HT1080 (cell line): ENCODE data around the gene CCDC175. TPM values are rescaled to one million over a fixed set of nuclear protein-coding genes. Genes with fewer than 3 reads are reported as not detected.
A peak's percentile ranks its signal among the peaks of the same experiment; 100 is the strongest.

ENCODE experiments used
- DNase-seq: peaks from one replicate; pipeline ENCODE4 v3.0.0-alpha.2; 2015; ENCODE audit warnings: low read depth
- total RNA-seq: library from RNA; depleted of rRNA; stranded (reverse); fragments of >200 nt; shearing (Covaris generic); gene quantifications from 2 replicates; pipeline ENCODE4 v1.2.3, GENCODE V29; 2014

Gene CCDC175
- total RNA-seq, 1 experiment from 2014 or later: not detected

DNA sequence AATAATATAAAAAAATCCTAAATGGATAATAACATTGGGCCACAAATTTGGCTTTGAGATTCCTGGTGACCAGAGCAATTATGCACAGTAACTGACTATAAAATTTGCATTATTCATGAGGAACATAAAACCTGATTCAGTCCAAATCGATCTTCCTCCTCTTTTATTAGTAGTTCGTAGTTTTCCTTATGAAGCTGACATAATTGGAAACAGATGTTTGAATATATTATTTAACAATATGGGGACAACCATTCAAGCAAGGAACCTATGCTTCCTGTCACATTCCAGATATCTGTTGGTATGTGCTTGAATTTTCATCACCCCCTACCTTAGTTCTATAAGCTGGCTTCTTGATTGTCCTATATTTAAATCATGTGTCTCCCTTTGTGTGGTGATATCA, 34.9 kb downstream of the CCDC175 start:
- DNase-seq: no peak

DNA sequence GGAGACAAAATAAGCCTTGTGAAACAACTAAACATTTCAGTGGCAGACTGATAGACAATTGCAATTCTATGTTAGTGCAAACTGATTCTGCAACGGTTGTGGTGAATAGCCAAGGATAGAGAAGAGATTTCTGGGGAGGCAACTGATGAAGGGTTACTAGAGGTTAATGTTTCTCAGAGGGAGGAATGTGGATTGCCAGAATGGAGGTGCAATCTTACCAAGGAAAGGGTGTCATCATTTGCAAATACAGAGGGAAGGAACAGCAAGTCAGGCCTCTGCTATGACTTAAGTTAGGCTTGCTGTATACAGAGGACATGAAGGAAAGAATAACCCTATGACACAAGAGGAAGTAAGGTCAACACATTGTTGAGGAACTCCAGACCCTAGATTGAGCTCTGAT, 35.8 kb downstream of the CCDC175 start:
- DNase-seq: no peak

DNA sequence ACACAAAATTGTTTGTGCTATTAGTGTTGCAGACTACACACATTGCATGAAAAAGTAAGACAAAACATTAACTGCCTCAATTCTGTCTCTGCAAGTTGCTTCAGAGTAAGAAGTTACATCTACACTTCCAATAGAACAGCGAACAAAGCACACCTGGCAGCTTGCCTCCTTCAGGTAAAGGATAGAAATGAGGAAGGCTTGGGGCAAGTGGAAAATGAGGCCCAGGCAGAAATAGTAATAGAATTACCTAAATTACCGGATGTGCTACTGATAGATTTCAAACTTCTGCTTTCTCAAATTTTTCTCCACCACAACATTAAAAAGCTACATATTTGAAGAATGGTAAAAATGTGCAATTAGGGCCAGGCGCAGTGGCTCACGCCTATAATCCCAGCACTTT, 37.7 kb downstream of the CCDC175 start:
- no peak for DNase-seq

DNA sequence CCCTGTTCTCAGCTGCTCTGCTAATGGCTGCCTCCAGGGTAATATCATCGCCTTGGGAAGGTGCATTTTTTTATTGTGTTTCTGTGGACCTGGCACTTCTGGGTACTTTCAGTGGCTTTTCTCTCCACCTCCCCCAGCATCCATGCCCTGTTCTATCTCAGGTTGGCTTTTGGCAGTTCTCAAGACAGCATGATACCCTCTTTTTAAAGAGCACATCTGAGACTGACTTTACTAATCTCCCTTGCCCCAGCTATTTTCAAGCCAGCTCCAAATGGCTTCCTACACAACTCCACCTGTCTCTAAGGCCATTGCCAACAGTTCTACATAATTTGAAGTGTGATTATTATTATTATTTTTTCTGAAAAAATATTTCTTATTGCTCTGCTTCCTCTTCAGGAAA, 39.1 kb downstream of the CCDC175 start:
- no peak for DNase-seq

DNA sequence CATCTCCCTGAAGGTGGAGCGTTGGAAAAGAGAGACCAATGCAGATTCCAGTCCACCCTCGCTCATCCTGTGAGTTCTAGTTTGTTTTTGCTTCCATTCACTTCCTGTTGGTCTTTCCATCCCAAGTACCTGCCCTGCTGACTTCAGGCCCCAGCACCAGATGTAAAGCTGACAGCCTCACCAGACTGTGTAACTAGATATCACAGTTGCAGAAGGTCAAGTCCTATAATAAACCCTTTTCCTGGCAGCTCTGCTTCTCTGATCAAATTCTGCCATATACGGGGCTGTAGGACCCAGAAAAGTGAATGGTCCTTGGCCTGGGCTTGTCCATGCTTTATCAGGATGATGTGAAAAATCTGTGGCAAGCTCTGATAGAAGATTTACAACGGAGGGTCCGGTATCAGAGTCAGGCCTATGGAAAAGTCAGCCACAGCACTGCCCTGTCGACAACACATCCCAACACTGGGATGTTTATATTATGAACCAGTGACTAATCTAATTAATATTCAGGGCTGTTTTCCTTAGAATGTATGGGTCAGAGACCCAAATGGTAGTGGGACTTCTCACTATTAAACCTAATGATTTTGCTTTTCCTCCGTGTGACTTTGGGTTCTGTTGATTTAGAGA, 42.1 kb downstream of the CCDC175 start:
- no peak for DNase-seq

DNA sequence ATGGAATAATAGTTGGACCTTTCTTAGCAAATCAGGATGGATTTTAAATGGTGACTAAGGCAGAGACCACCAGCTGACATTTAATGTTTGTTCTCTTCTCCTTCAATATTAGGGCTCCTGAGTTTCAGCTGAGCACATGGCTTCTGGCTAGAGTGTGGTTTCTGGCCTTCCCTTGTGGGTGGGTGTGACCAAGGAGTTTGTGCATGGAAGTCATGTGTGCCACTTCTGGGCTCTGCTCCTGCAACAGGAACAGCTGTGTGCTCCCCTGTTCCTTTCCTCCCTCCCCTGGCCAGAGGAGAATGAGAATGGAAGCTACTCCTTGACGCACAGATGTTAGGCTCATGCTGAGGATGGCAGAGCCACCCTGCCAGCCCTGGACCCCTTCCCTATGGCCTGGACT, 44.2 kb downstream of the CCDC175 start:
- DNase-seq: no peak

DNA sequence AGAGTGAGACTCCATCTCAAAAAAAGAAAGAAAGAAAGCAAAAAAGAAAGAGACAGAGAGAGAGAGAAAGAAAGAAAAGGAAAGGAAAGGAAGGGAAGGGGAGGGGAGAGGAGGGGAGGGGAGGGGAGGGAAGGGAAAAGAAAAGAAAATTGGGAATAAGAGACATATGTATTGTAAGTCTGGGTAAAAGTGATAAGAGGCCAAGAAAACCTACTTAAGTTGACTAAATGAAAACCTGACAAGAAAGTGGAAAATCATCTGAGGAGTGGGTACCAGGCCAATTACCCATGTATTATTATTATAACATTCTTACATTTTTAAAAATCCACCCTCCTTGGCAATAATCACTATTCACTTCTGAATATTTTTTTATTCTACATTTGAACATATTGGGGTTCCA, 46.3 kb downstream of the CCDC175 start:
- DNase-seq: no peak

DNA sequence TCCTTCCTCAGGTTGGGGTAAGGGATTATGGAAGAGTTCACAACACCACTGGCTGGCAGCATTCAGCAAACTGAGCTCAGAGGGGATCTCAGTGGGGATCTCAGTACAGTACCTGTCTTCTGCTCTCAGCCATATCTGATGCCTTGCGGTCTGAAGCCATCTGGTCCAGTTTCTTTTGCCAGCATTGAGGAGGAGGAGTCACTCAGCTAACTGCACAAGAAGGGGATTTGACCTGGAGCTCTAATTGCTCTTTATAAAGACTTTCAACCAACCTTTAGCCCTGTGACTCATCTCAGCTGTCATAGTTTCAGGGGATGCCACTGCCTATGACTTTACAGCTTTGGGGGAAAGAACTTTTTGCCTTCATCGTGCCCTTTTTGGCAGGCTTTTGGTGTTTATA, 47.4 kb downstream of the CCDC175 start:
- peak; percentile 20 for DNase-seq

DNA sequence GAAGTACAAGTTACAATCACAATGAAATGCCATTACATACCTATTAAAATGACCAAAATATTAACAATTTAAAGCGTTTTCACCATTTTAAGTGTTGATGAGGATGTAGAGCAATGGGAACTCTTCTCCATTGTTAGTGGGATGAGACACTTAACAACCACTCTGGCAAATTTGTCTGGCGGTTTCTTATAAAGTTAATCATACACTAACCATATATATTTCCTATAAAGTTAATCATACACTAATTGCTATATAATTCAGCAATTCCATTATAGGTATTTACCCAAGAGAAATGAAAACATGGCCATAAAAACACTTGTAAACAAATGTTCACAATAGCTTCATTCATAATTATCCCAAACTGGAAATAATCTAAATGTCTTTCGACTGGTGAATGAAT, 56.4 kb downstream of the CCDC175 start:
- DNase-seq: no peak

DNA sequence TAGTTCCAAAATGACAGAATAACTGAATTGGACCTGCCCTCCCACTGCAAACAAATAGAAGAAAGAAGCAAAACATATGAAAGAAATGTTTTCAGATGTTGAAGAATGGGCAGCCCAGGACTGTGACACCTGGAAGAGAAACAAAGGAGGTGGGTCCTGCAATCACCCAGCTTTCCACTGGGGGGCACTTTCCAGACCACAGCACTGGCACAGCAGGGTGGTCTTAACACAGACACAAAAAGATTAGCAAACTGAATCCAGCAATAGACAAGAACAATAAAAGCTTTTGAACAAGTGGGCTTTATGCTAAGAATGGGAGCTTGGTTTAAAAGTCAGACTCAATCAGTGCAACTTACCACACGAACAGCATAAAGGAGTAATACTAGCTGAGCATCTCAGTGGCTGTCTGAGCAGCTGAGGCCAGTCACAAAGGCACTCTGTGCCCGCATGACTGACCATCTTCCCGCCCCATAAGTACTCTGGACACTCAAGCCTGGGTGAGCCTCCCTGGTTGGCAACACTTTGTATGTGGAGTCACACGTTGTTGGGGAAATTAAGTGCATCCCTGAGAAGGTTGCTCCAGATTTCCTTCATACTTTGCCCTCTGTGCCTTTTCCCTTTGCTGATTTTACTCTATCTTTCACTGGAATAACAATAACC, 64.6 kb downstream of the CCDC175 start:
- DNase-seq: no peak

DNA sequence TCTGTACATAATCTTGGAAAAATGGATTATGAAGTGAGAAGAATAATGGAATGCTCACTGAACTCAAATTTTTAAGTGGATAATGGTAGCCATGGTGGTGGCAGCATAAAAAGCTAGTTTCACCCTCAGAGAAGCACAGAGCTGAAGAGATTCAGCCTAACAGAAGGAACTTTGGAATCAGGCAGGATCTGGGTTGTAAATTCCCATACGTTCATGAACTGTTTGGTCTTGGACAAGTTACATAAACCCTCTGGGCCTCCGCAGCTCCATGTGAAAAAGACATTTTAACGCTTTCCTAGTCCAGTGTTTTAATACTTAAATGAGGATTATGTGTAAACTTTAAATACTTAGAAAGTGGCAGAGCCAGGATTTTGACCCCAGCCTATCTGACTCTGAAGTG, 65.6 kb downstream of the CCDC175 start:
- no peak for DNase-seq

DNA sequence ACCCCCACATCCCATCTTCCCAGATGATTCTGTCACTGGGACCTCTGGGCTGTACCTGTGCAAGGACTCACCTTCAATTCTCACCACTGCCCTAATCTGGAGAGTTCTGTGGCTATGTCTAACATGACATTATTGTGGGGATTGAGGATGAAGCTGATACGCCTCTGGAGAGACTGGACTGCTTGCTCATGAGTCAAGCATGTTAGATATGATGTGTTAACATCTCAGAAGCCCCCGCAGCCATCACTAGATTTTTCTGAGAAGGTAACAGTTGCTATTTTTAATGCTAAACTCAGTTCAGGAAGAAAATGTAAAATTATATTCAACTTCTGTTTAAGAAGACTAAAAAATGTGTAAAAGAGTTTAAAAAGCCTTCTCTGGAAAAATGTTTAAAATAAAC, 66.6 kb downstream of the CCDC175 start:
- no peak for DNase-seq

DNA sequence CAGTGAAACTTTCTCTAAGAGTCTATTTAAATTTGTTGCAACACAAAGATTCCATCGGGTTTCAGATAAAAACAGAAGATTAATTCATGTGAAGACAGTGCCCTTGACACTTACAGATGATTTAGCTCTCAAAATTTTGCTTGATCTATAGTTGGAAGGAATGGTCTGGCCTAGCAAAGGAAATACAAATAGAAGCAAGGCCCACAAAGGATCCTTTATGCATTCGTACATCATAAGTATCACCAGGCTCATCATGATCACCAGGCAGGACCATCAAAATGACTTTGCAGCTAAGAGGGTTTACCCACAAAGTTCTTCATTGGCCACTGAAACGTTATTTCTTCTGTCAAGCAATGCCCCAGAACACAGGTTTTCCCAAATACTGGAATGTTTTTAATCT, 67.5 kb downstream of the CCDC175 start:
- no peak for DNase-seq

DNA sequence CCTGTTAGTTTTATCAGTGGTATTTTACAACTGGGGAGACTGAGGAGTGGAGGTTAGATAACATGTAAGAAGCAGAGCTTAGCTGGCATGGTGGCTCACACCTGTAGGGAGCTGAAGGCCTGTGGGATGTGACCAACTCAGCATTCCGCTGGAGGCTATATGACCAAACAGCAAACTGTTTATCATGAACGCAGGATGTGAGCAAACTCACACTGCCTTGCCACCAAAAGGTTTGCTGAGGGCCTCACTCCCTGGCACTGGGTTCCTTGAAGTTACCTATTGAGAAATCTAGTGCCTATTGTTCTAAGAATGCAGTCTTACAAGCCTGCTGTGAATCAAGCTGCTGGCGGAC, 68.9 kb downstream of the CCDC175 start:
- no peak for DNase-seq

DNA sequence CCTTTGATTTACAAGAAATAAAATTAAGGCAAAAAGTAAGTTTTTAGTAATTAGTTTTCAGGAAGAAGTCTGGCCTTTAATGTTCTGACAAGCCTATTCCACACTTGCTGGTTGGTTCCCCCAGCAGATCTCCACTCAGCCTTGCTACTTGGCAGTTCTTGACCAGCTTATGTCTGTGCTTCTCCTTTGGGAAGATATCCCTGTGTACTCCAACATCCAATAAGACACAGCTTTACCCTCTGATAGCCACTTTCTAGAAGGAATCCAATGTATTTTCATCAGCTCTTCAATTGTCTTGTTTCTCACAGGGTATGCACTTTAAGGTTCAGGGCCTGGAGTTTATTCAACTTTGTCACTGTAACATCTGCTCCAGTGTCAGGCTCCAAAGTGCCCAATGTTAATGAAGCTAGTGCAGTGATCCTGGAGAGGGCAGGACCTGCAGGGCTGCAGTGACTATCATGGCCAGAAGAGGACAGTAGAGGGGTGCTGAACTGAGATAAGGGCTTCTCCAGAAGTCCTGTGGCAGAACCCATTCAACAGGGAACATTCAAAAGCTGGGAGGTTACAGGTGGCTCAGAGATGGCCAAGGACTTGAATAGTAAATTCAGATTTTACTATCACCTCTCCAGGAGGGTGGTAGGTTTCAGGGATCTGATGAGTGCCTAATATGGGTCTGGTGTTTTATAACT, 69.4 kb downstream of the CCDC175 start:
- DNase-seq: peak; percentile 58

DNA sequence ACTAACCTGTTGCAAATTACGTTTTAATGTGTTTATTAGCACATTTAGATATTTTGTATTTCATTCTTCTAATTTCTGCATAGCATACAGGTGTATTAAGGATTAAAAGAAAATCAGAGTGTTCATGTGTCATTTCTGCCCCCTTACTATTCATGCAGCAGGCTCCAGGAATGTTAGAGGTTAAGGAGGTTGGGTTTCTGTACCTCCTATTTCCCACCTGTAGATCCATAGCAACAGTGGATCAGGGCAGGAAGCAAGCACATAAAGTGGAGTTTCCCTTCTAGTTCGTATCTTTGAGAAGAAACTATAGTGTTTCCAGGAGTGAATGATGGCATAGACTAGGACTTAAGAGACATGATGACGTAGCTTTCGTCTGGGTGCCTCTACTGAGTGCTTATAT, 73.4 kb downstream of the CCDC175 start:
- no peak for DNase-seq

DNA sequence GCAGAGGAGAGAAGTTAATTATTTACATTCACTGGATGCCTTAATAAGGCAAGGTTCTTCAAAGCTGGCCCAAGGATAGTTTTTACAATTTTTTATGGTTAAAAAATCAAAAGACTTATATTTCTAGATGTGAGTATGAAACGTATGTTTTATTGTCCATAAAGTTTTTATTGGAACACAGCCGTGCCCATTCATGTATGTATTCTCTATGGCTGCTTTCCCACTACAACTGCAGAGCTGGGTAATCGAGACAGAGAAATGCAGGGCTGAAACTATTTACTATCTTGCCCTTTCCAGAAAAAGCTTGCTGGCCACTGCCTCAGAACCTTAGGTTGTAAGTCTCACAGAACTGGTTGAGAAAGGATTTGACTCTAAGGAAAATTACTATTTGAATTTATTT, 75.9 kb downstream of the CCDC175 start:
- no peak for DNase-seq

DNA sequence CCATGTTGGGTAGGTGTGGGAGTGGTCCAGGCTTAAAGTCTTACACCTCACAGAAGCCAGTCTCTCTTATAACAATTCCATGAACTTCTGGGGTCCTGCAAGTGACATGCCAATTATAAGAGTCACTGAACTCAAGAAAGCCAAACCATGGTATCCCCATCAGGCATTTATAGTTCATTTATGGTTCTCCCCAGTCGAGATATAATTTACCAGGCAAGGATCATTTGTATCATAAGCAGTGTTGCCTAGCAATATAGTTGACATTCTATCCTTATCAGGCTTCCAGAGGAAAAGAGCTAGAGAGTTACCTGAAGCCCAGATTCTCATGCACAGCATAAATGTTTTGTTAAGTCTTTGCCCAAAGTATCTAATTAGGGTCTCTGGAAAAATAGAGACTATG, 84.2 kb downstream of the CCDC175 start:
- no peak for DNase-seq

DNA sequence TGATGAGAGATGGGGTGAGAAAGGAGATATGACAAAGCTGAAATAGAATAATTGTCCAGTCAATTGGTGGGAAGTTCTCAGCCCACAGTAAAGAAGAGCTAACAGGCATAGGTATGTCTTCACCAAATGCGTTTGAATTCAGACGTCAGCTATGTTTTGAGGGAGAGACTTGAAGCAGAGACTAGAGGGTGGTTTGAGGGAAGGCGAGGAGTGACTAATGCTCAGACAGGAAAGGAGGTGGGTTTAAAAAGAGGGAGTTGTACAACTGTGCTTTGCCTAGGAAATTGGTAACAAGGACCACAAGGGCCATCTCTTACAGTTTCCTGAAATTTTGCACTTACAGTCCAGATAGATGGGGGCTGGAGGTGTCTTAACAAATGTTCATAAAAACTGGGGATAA, 85.9 kb downstream of the CCDC175 start:
- DNase-seq: peak; percentile 62

DNA sequence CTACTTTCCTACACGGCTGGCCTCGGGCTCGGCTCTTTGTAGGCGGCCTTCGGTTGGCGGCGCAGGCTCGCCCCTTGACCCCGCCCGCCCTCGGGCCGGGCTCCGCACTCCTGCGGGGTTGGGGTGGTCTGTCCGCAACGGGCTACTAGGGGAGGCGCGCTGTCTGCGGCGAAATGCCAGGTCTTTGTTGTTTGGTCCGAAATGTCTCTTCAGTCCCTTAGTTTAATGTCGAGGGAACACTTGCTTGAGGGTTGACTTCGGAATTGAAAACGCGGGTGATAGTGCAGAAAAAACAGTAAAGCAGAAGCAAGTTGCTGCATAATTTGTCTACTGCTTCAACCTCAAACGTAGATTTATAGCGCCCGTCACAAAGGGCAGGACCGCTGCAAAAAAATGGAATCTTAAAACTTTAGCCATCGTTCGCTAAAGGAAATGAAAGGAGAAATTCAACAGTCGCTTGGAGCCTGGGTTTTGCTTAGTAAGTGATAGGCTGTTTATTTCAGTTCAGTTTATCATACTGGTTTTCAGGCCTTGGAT, 91.9 kb downstream of the CCDC175 start:
- no peak for DNase-seq

DNA sequence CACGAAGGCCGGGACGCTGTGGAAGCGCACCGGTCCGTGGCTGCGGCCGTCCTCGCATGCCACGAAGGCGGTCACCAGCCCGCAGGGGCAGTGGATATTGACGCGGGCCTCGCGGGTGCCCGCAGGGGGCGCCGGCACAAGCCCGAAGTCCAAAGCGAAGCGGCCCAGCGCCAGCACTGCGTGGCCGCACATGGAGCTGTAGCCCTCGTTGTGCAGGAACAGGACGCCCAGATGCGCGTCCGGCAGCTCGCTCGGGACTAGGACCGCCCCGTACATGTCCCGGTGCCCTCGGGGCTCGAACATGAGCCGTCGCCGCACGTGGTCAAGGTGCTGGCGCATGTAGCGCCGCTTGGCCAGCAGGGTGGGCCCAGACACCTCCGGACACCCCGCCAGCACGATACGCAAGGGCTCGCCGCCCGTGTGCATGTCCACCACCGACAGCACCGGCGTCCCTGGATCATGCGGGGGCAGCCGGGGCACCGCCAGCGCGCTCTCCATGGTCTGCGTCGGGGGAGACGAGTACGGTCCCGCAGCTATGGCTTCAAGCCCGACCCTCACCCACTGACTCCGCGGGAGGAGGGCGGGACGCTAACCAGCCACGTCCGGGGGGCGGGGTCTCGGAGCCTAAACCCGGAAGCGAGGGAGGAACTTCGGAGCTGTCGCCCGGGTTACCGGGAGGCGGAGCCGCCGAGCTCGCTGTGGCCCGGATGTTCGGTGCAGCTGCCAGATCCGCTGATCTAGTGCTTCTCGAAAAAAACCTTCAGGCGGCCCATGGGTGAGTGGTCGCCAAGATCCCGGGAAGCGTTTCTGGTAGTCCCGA, 92.6 kb downstream of the CCDC175 start, which contains the start of the genes JKAMP and L3HYPDH:
JKAMP (plus strand) TSS at position 699 of the 820 bp plus-strand sequence; CDS start at position 772, 73 bp downstream.
L3HYPDH (minus strand) TSS at position 590 of the 820 bp plus-strand sequence; CDS start at position 498, 92 bp downstream.
- peak; percentile 93 for DNase-seq

DNA sequence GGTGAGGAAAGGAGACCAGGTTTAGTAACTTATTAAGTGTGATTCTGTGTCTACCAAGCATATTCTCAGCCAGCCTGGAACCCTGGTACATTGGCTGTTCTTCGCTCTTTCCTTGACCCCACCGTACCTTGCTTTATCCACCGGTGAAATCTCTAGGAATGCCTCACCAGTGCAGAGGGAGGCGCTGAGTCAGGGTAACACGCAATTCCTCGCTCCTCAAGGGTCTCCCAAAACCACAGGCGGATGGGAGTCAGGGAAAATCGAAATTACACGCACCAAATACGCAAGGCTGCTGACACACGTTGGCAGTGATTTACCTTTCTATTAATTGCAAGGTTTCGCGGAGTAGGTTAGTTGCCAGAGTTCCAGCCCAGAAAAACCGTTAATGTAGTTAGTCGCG, 93.2 kb downstream of the CCDC175 start:
- DNase-seq: peak; percentile 58
